Natural killer cell (primary cell): ENCODE data around the gene RPL15. TPM values are rescaled to one million over a fixed set of nuclear protein-coding genes. Genes with fewer than 3 reads are reported as not detected.
"Not testable (repeated sequence)": the region's sequence is repeated elsewhere in the genome, so short reads cannot be mapped to it uniquely, and the experiment has no call there.

Source experiments
- ATAC-seq, 3 donors: fragments of 150-1000 bp in 2 of 3; fragments of 200-7000 bp in 1 of 3; cut with Tn5 transposase; 1 replicate in 1 of 3; 2 replicates in 2 of 3; pipeline ENCODE4 v1.10.0; 2021; ENCODE audit warnings: mild to moderate bottlenecking in 2 of 3, moderate library complexity in 2 of 3
- DNase-seq, 2 donors: peaks; one replicate each; pipeline versions ENCODE4 v3.0.0 to v3.0.0-alpha.2; 2013 to 2021; ENCODE audit warnings: mixed read lengths in 1 of 2
- H3K27ac ChIP-seq: one replicate; pipeline ENCODE4 v1.5.1; 2013; ENCODE audit warnings: mild to moderate bottlenecking, low read length
- H3K27me3 ChIP-seq: one replicate; pipeline ENCODE4 v1.6.1; 2013; ENCODE audit warnings: low read length; ENCODE audit not compliant: control insufficient read depth, insufficient read depth
- H3K36me3 ChIP-seq: one replicate; pipeline ENCODE4 v1.6.1; 2013; ENCODE audit warnings: low read length; ENCODE audit not compliant: control insufficient read depth, insufficient read depth
- H3K4me1 ChIP-seq: one replicate; pipeline ENCODE4 v1.6.1; 2013; ENCODE audit warnings: low read length; ENCODE audit not compliant: control insufficient read depth, insufficient read depth
- H3K4me3 ChIP-seq: one replicate; pipeline ENCODE4 v1.5.1; 2013; ENCODE audit warnings: low read length
- H3K9me3 ChIP-seq: one replicate; pipeline ENCODE4 v1.6.1; 2013; ENCODE audit warnings: low read length; ENCODE audit not compliant: control insufficient read depth, insufficient read depth
- H3K27ac Mint-ChIP-seq, 2 donors: one replicate each; pipeline ENCODE4 v1.8.0; 2022; ENCODE audit warnings: mild to moderate bottlenecking in 2 of 2, mixed read lengths in 2 of 2, moderate library complexity in 1 of 2
- H3K27me3 Mint-ChIP-seq, 2 donors: one replicate each; pipeline ENCODE4 v1.8.0; 2022; ENCODE audit warnings: low read depth in 2 of 2, mixed read lengths in 2 of 2
- H3K36me3 Mint-ChIP-seq: one replicate; pipeline ENCODE4 v1.8.0; 2022; ENCODE audit warnings: mixed read lengths
- H3K4me1 Mint-ChIP-seq, 2 donors: one replicate each; pipeline ENCODE4 v1.8.0; 2022; ENCODE audit warnings: mixed read lengths in 2 of 2
- H3K4me3 Mint-ChIP-seq: one replicate; pipeline ENCODE4 v1.8.0; 2022; ENCODE audit warnings: mild to moderate bottlenecking, moderate library complexity, mixed read lengths
- H3K9me3 Mint-ChIP-seq, 2 donors: one replicate each; pipeline ENCODE4 v1.8.0; 2022; ENCODE audit warnings: mixed read lengths in 2 of 2
- WGBS: methylation state at CpG from one replicate; pipeline ENCODE4 v1.1.7; 2013; ENCODE audit warnings: missing lambda C conversion rate; ENCODE audit not compliant: insufficient coverage; 5-methylcytosine and 5-hydroxymethylcytosine counted together
- intact Hi-C: fragments of 100-400 bp; cut with micrococcal nuclease; formaldehyde crosslinking; loops from one replicate; pipeline ENCODE4 v1.14.2; 2022
- total RNA-seq, 4 donors: library from RNA; stranded (reverse); fragments of 120-200 nt in 1 of 4; gene quantifications; one replicate each; pipeline versions ENCODE4 v1.2.3 to v1.2.4, GENCODE V29; 2013 to 2022
- TF ChIP-seq, protein P1 (sequence below): fragments of 200-600 bp; IDR thresholded peaks from one replicate; pipeline ENCODE4 v1.8.0; 2022; ENCODE audit warnings: antibody characterized with exemption

The RPL15 gene
- total RNA-seq, 3 donors from 2014 or later (not counting 1 experiment from before 2014, with no cell fraction given): 1,116 to 1,338 (median 1,291) TPM

DNA sequence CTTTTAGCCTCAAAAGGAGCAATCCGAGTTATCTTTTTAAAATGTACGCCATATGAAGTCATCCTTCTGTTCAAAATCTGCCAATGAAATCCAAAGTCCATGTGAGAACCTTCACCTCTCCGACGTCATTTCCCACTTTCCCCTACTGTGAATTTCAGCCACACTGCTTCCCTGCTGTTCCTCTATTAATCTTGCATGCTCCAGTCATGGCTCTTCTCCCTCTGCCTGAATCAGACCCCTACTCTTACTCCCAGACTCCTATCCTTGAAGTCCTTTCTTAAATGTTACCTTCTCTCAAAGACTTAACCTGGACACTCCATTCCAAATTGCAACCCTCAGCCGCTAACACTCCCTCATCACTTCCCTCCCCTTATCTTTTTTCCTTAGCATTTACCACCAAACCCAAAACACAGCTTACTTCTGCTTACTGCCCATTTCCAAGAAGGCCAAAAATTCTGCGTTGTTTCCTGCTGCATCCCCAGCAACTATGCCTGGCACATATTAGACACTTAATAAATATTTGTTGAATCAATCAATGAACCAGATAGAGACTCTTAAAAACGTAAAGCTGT is 1.3 kb upstream of the RPL15 start:
- Histone ChIP-seq H3K9me3 (no peaks in the 10 kb centered on the region), H3K4me3 (no peak overlapping the region), H3K4me1 (peaks cover 21% of the 10 kb centered on the region), H3K36me3 (peaks cover 21% of the 10 kb centered on the region), H3K27me3 (no peaks in the 10 kb centered on the region), H3K27ac (no peak overlapping the region)
- DNase-seq (no peak), ATAC-seq (no peak)
- Mint-ChIP-seq H3K4me3 (peak overlapping the region; percentile 97), H3K9me3 (no peaks in the 10 kb centered on the region), H3K36me3 (no peaks in the 10 kb centered on the region), H3K4me1 (peaks cover 31 to 42% of the 10 kb centered on the region in 2 donors), H3K27ac (peak overlapping the region; percentile 95 to 97), H3K27me3 (peaks cover 0 to 2% of the 10 kb centered on the region in 2 donors)
- intact Hi-C loops: loop anchor here (2.0 kb wide), 1 partner anchor 107 kb away; no protein-coding TSS in a partner anchor
- whole genome bisulfite sequencing: 72% methylated on average over 7 of the region's 7 CpGs
- TF ChIP-seq, protein P1, sequence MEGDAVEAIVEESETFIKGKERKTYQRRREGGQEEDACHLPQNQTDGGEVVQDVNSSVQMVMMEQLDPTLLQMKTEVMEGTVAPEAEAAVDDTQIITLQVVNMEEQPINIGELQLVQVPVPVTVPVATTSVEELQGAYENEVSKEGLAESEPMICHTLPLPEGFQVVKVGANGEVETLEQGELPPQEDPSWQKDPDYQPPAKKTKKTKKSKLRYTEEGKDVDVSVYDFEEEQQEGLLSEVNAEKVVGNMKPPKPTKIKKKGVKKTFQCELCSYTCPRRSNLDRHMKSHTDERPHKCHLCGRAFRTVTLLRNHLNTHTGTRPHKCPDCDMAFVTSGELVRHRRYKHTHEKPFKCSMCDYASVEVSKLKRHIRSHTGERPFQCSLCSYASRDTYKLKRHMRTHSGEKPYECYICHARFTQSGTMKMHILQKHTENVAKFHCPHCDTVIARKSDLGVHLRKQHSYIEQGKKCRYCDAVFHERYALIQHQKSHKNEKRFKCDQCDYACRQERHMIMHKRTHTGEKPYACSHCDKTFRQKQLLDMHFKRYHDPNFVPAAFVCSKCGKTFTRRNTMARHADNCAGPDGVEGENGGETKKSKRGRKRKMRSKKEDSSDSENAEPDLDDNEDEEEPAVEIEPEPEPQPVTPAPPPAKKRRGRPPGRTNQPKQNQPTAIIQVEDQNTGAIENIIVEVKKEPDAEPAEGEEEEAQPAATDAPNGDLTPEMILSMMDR: no peak

GRCh38 chr3:23916152-23916885 is 613 bp upstream of the RPL15 start:
- H3K4me1 Mint-ChIP-seq: peaks cover 38 to 42% of the 10 kb centered on the region in 2 donors
- peak overlapping the region; percentile 100 for H3K4me3 ChIP-seq
- H3K27me3 Mint-ChIP-seq: peaks cover 0 to 2% of the 10 kb centered on the region in 2 donors
- H3K36me3 ChIP-seq: peaks cover 22% of the 10 kb centered on the region
- no peaks in the 10 kb centered on the region for H3K9me3 Mint-ChIP-seq
- DNase-seq: no peak
- H3K27ac ChIP-seq: peak overlapping the region; percentile 86
- H3K27ac Mint-ChIP-seq: peak overlapping the region; percentile 95 to 97
- H3K27me3 ChIP-seq: no peaks in the 10 kb centered on the region
- intact Hi-C loops: loop anchor here (2.0 kb wide), 1 partner anchor 108 kb away; no protein-coding TSS in a partner anchor
- no peaks in the 10 kb centered on the region for H3K9me3 ChIP-seq
- peak overlapping the region; percentile 97 for H3K4me3 Mint-ChIP-seq
- WGBS: 3% methylated on average over 48 of the region's 48 CpGs
- peaks cover 21% of the 10 kb centered on the region for H3K4me1 ChIP-seq
- ATAC-seq: peak; percentile 27 to 45 (median 36)
- H3K36me3 Mint-ChIP-seq: no peaks in the 10 kb centered on the region
- TF ChIP-seq, protein P1: no peak

DNA sequence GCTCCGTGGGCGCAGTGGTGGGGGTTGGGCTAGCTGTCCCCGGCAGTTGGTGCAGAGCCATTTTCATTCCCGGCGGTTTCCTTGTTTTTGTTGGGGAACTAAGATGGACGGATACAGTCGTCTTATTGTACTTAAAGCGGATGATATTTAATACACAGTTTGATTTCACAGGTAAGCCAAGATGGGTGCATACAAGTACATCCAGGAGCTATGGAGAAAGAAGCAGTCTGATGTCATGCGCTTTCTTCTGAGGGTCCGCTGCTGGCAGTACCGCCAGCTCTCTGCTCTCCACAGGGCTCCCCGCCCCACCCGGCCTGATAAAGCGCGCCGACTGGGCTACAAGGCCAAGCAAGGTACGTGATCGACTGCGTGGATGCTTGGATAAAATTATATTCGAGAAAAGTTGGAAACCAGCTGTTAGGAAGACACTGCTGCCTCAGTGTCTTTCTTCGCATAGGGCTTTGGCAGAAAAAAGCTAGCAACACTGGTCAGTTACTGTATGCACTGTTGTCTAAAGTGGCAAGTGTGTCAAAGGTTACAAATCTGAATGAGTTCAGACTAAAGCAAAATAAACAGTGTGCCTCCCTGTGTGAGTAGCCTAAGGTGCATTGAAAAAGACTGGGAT is 859 bp downstream of the RPL15 start:
- H3K36me3 Mint-ChIP-seq, H3K9me3 Mint-ChIP-seq, H3K9me3 ChIP-seq, DNase-seq, H3K27me3 Mint-ChIP-seq, H3K27me3 ChIP-seq, ATAC-seq: not testable (repeated sequence)
- Histone ChIP-seq H3K27ac (peak overlapping the region; percentile 86), H3K36me3 (peaks cover 24% of the 10 kb centered on the region), H3K4me1 (peaks cover 21% of the 10 kb centered on the region), H3K4me3 (peak overlapping the region; percentile 100)
- intact Hi-C loops: loop anchor here (1.0 to 2.0 kb wide), 2 partner anchors 28 to 109 kb away; partner anchors contain the start of gene NR1D2
- peaks cover 38 to 42% of the 10 kb centered on the region in 2 donors for H3K4me1 Mint-ChIP-seq
- peak overlapping the region; percentile 97 for H3K4me3 Mint-ChIP-seq
- peak overlapping the region; percentile 95 to 97 for H3K27ac Mint-ChIP-seq
- 0% methylated on average over 17 of the region's 21 CpGs for WGBS

GRCh38 chr3:23918331-23918730 is 1.4 kb downstream of the RPL15 start:
- H3K9me3 ChIP-seq, H3K27me3 ChIP-seq, H3K9me3 Mint-ChIP-seq, H3K36me3 Mint-ChIP-seq, ATAC-seq, H3K27me3 Mint-ChIP-seq, DNase-seq, intact Hi-C loops: not testable (repeated sequence)
- Mint-ChIP-seq H3K4me3 (peak overlapping the region; percentile 97), H3K27ac (peak overlapping the region; percentile 95 to 97), H3K4me1 (peaks cover 38 to 42% of the 10 kb centered on the region in 2 donors)
- peak overlapping the region; percentile 100 for H3K4me3 ChIP-seq
- WGBS: 28% methylated on average over 12 of the region's 12 CpGs
- H3K27ac ChIP-seq: peak overlapping the region; percentile 86
- H3K4me1 ChIP-seq: peaks cover 21% of the 10 kb centered on the region
- peaks cover 25% of the 10 kb centered on the region for H3K36me3 ChIP-seq
